Dendritic cell treated with granulocyte-macrophage colony-stimulating factor and Interleukin-4, amounts not matched to agents 40 ng/mL and 50 ng/mL, for 4 days (primary cell): Measurements from ENCODE around the gene TAF1A.

ENCODE experiments used
- H3K27ac Mint-ChIP-seq: one replicate; pipeline ENCODE4 v1.8.0; 2022; ENCODE audit warnings: mild to moderate bottlenecking, mixed read lengths
- H3K27me3 Mint-ChIP-seq: one replicate; pipeline ENCODE4 v1.8.0; 2022; ENCODE audit warnings: mild to moderate bottlenecking, mixed read lengths
- H3K36me3 Mint-ChIP-seq: one replicate; pipeline ENCODE4 v1.8.0; 2022; ENCODE audit warnings: low read depth, mixed read lengths
- H3K4me1 Mint-ChIP-seq: one replicate; pipeline ENCODE4 v1.8.0; 2022; ENCODE audit warnings: low read depth, mixed read lengths
- H3K4me3 Mint-ChIP-seq: one replicate; pipeline ENCODE4 v1.8.0; 2022; ENCODE audit warnings: mild to moderate bottlenecking, moderate library complexity, mixed read lengths
- H3K9me3 Mint-ChIP-seq: one replicate; pipeline ENCODE4 v1.8.0; 2022; ENCODE audit warnings: mixed read lengths
- intact Hi-C: fragments of 100-400 bp; cut with micrococcal nuclease; formaldehyde crosslinking; loops from one replicate; pipeline ENCODE4 v1.15.0; 2022

Gene TAF1A

GRCh38 chr1:222589462-222590302, at the start of gene TAF1A:
TAF1A (minus strand) TSS chr1:222589933.
- Mint-ChIP-seq H3K27me3 (peaks cover 2% of the 10 kb centered on the region), H3K4me3 (peak within 1 kb of the TSS; percentile 89), H3K4me1 (peaks cover 25% of the 10 kb centered on the region), H3K9me3 (no peaks in the 10 kb centered on the region), H3K27ac (peak within 1 kb of the TSS; percentile 93), H3K36me3 (peaks cover 29% of the 10 kb centered on the region)
- intact Hi-C loops: loop anchor here (1.0 to 2.0 kb wide), 2 partner anchors 27 to 55 kb away; no protein-coding TSS in a partner anchor

- no peaks in the 10 kb centered on the region for H3K9me3 Mint-ChIP-seq
- no peaks in the 10 kb centered on the region for H3K27me3 Mint-ChIP-seq
- peaks cover 85% of the 10 kb centered on the region for H3K36me3 Mint-ChIP-seq
- no peak overlapping the region for H3K4me3 Mint-ChIP-seq
- intact Hi-C loops: loop anchor here (1.0 kb wide), 1 partner anchor 169 kb away; no protein-coding TSS in a partner anchor
- H3K4me1 Mint-ChIP-seq: no peaks in the 10 kb centered on the region
- no peak overlapping the region for H3K27ac Mint-ChIP-seq
Observed at GRCh38 chr1:222634180-222635013, 44.7 kb upstream of the TAF1A start.

GRCh38 chr1:222632749-222633148, 43.0 kb upstream of the TAF1A start:
- Mint-ChIP-seq H3K4me1 (no peaks in the 10 kb centered on the region), H3K36me3 (peaks cover 86% of the 10 kb centered on the region), H3K4me3 (no peak overlapping the region), H3K27me3 (no peaks in the 10 kb centered on the region), H3K9me3 (no peaks in the 10 kb centered on the region), H3K27ac (no peak overlapping the region)
- intact Hi-C loops: no loop called here

- Mint-ChIP-seq H3K9me3 (no peaks in the 10 kb centered on the region), H3K27ac (no peak overlapping the region), H3K4me3 (no peak overlapping the region), H3K4me1 (no peaks in the 10 kb centered on the region), H3K36me3 (peaks cover 92% of the 10 kb centered on the region), H3K27me3 (no peaks in the 10 kb centered on the region)
- intact Hi-C loops: no loop called here
Observed at GRCh38 chr1:222631611-222632208, 42.0 kb upstream of the TAF1A start.

GRCh38 chr1:222629921-222630535, 40.3 kb upstream of the TAF1A start:
- peaks cover 88% of the 10 kb centered on the region for H3K36me3 Mint-ChIP-seq
- H3K4me3 Mint-ChIP-seq: no peak overlapping the region
- no peaks in the 10 kb centered on the region for H3K9me3 Mint-ChIP-seq
- intact Hi-C loops: no loop called here
- no peaks in the 10 kb centered on the region for H3K4me1 Mint-ChIP-seq
- H3K27ac Mint-ChIP-seq: no peak overlapping the region
- no peaks in the 10 kb centered on the region for H3K27me3 Mint-ChIP-seq

- H3K9me3 Mint-ChIP-seq: no peaks in the 10 kb centered on the region
- H3K4me1 Mint-ChIP-seq: no peaks in the 10 kb centered on the region
- peaks cover 83% of the 10 kb centered on the region for H3K36me3 Mint-ChIP-seq
- no peaks in the 10 kb centered on the region for H3K27me3 Mint-ChIP-seq
- H3K27ac Mint-ChIP-seq: no peak overlapping the region
- intact Hi-C loops: no loop called here
- H3K4me3 Mint-ChIP-seq: no peak overlapping the region
Observed at GRCh38 chr1:222627232-222627631, 37.5 kb upstream of the TAF1A start.

- H3K4me3 Mint-ChIP-seq: no peak overlapping the region
- H3K9me3 Mint-ChIP-seq: no peaks in the 10 kb centered on the region
- peaks cover 9% of the 10 kb centered on the region for H3K4me1 Mint-ChIP-seq
- intact Hi-C loops: no loop called here
- H3K27me3 Mint-ChIP-seq: no peaks in the 10 kb centered on the region
- H3K27ac Mint-ChIP-seq: no peak overlapping the region
- H3K36me3 Mint-ChIP-seq: peaks cover 68% of the 10 kb centered on the region
Observed at GRCh38 chr1:222624214-222624613, 34.5 kb upstream of the TAF1A start.

- H3K36me3 Mint-ChIP-seq: peaks cover 64% of the 10 kb centered on the region
- intact Hi-C loops: no loop called here
- H3K4me3 Mint-ChIP-seq: no peak overlapping the region
Observed at GRCh38 chr1:222623458-222623857, 33.7 kb upstream of the TAF1A start.

GRCh38 chr1:222622765-222623164, 33.0 kb upstream of the TAF1A start:
- intact Hi-C loops: no loop called here
- Mint-ChIP-seq H3K27me3 (peaks cover 2% of the 10 kb centered on the region), H3K4me3 (no peak overlapping the region), H3K4me1 (peaks cover 15% of the 10 kb centered on the region), H3K9me3 (no peaks in the 10 kb centered on the region), H3K36me3 (peaks cover 59% of the 10 kb centered on the region), H3K27ac (no peak overlapping the region)

More at GRCh38 chr1:222623458-222623857, 33.7 kb upstream of the TAF1A start:
- Mint-ChIP-seq H3K4me1 (peaks cover 15% of the 10 kb centered on the region), H3K9me3 (no peaks in the 10 kb centered on the region), H3K27me3 (peaks cover 2% of the 10 kb centered on the region), H3K27ac (no peak overlapping the region)

GRCh38 chr1:222620566-222620965, 30.8 kb upstream of the TAF1A start:
- Mint-ChIP-seq H3K27me3 (peaks cover 9% of the 10 kb centered on the region), H3K4me3 (no peak overlapping the region), H3K4me1 (peaks cover 22% of the 10 kb centered on the region), H3K36me3 (peaks cover 37% of the 10 kb centered on the region), H3K27ac (no peak overlapping the region), H3K9me3 (no peaks in the 10 kb centered on the region)
- intact Hi-C loops: loop anchor here (1.0 kb wide), 1 partner anchor 155 kb away; no protein-coding TSS in a partner anchor

GRCh38 chr1:222618880-222619596, 29.3 kb upstream of the TAF1A start:
- Mint-ChIP-seq H3K4me3 (peak overlapping the region; percentile 86), H3K9me3 (no peaks in the 10 kb centered on the region), H3K36me3 (peaks cover 35% of the 10 kb centered on the region), H3K27me3 (peaks cover 13% of the 10 kb centered on the region), H3K27ac (peak overlapping the region; percentile 76), H3K4me1 (peaks cover 22% of the 10 kb centered on the region)
- intact Hi-C loops: no loop called here

- Mint-ChIP-seq H3K4me3 (peak within 1 kb of the TSS; percentile 86), H3K27me3 (peaks cover 17% of the 10 kb centered on the region), H3K9me3 (no peaks in the 10 kb centered on the region), H3K36me3 (peaks cover 29% of the 10 kb centered on the region), H3K27ac (peak within 1 kb of the TSS; percentile 76), H3K4me1 (peaks cover 26% of the 10 kb centered on the region)
- intact Hi-C loops: no loop called here
Observed at GRCh38 chr1:222618001-222618879, 28.5 kb upstream of the TAF1A start, which contains the start of gene MIA3. MIA3 (plus strand) TSS chr1:222618097; CDS start chr1:222618111, 14 bp downstream.
